GDM1 (cell line): ENCODE data around the gene GPATCH8.
A peak's percentile ranks its signal among the peaks of the same experiment; 100 is the strongest.
"Not testable (repeated sequence)": the region's sequence is repeated elsewhere in the genome, so short reads cannot be mapped to it uniquely, and the experiment has no call there.

ENCODE experiments used
- DNase-seq: peaks from one replicate; lab custom pipeline; 2025; lab: John Stamatoyannopoulos, UW

Gene GPATCH8

DNA sequence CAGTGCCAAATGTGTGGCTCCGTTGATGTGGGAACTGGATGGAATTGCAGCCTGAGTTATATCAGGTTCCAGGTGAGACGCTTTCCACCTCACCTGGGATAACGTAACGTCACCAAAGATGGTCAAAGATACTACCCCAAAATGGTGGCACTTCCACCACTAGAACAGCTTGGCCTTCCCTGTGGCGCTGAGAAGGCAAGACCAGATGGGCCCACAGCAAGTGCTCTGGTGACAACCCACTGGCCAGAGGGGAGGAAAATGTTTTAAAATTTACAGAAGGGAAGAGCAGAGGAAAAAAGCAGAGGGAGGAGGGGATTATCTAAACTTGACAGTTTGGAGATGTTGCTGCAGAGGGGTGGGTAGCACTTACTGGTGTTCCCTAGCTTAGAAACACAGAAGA lies 106.3 kb downstream of the GPATCH8 start:
- DNase-seq, result no peak

DNA sequence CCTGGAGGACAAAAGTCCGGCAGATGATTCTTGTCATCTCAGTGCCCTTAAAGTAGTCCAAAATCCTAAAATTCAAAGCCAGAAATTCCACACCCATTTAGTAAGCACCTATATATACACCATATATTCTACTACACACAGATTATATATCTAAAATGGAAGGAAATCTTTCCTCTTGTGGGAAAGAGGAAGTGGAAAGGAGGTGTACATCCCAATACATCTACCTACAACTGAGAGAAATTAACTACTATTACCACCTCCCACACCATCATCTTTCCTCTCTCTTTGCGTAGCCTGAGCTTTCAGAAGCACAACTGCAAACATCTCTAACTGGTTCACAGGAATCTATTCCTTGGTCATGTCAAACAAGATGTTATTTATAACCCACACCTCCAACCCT lies 108.4 kb downstream of the GPATCH8 start:
- no peak for DNase-seq

DNA sequence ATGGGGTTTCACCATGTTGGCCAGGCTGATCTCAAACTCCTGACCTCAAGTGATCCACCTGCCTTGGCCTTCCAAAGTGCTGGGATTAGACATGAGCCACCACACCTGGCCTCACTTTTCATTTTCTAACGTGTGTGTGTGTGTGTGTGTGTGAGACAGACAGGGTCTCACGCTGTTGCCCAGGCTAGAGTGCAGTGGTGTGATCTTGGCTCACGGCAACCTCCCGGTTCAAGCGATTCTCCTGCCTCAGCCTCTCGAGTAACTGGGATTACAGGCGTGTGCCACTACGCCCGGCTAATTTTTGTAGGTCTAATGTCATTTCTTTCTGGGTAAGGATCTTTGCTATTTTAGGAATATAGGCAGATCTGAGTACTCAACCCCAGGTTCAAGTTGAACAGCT lies 109.1 kb downstream of the GPATCH8 start:
- not testable (repeated sequence) for DNase-seq

GRCh38 chr17:44390250-44390870 lies 112.8 kb downstream of the GPATCH8 start:
- DNase-seq, result peak; percentile 74

DNA sequence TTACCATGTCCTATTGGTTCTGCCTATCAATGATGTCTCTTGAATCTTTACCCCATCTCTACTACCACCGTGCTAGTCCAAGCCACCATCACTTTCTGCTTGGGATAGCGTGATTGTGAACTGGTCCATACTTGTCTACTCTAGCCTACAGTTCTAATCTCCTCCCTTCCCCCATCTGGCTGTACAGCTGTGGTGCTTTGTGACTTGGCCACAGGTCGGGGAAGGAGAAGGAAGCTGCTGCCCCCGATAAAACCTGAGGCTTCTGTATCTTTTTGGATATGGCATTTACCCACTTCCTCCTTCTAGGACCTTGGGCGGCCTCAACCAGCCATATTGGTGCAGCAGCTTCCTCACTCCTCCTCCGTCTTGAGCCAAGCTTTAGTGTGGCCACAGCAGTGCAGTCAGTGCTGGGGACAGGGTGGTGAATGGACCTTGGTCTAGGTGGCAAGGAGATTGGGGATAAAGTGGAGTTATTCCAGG lies 113.4 kb downstream of the GPATCH8 start:
- peak; percentile 95 for DNase-seq

GRCh38 chr17:44389281-44389680 lies 113.9 kb downstream of the GPATCH8 start, which contains the start of gene ITGA2B:
Gene ITGA2B, minus strand, starts transcription at chr17:44389649. Its CDS starts 176 bp downstream, at chr17:44389473.
- DNase-seq, result no peak

DNA sequence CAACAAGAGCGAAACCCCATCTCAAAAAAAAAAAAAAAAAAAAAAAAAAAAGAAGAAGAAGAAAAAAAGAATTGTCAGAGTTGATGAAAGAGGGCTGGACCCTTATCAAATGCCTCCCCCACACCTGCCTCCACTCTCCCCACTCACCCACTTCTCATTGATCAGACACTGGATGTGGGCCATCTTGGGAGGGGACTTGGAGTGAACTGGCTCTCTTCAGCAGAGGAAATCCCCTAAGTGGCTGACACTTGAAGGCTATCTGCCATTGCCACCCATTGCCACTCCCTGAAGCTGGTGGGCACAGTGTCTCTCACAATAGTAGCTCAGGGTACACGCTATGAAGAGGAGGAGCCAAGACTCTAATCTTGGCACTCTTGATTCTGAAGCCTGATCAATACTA lies 115.4 kb downstream of the GPATCH8 start:
- DNase-seq, result no peak

DNA sequence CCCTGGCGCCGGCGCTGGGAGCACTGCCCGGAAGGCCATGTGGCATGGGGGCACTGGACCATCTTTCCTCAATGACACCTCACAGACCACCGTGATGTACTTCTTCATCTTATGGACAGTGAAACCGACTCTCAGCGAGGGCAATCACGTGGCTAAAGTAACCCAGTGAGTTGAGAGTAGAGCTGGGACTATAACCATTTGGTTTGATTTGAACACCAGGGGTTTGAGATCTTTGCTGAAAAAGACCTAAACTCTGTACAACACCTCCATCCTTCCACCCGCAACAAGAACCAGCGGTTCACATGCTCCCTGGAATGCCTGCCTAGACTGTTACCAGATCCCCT lies 117.1 kb downstream of the GPATCH8 start:
- no peak for DNase-seq

DNA sequence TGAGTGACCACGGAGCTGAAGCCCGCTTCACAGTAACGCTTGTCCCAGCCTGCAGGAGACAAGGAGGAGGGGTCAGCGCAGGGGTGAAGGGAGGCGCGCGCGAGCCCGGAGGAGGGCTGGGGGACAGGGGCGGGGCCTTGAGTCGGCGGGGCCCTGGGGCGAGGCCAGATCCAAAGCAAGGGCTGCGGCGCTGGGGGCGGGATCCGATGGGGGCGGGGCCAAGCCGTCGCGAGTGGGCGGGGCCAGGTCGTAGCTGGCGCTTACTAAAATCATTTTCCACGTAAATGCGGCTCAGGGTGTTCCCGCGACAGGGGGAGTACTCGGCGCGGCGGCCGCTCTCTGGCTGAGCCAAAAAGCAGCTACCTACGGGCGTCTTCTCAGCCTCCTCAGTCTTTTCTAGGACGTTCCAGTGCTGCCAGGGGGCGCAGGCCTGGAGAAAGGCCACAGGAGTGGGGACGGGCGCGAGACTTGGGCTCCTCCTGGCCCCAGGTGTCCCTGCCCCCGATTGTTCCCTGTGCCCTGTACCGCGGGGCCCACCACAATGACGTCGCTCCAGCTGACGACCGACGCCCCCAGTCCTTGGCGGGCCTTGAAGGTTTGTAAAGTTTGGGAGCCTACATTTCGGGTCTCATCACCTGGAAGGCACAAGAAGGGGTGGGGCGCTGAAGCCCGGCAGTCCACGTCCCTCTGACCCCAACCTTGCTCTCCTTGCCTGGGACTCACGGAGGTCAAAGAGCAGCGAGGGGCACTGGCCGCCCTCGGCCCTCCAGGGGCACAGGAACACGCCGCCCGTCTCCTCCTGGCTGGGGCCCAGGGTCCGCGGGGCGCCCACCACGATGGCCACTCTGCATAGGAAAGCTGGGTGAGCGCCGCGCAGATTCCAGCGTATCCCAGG lies 117.7 kb downstream of the GPATCH8 start:
- peak; percentile 49 for DNase-seq

- DNase-seq, result no peak
These were observed 118.4 kb downstream of the GPATCH8 start for GRCh38 chr17:44384823-44385286.

GRCh38 chr17:44384281-44384822 lies 118.9 kb downstream of the GPATCH8 start:
- no peak for DNase-seq

DNA sequence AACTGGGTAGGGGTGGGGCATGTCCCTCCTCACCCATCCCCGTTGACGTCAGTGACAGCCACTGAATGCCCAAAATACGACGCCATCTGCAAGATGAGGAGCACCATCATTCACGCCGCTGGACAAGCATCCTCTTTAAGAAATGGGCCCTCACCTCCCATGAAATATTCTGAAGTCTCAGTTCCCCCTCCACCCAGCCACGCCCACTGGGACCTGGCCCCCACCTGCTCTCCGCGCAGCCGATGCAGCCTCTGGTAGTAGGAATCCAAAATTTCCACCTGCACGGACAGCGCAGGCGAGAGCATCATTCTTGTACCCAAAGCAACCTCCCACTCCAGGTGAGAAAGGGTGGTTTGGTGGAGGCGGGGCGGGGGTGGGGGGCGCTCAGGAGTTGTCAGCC lies 119.3 kb downstream of the GPATCH8 start:
- DNase-seq, result no peak

DNA sequence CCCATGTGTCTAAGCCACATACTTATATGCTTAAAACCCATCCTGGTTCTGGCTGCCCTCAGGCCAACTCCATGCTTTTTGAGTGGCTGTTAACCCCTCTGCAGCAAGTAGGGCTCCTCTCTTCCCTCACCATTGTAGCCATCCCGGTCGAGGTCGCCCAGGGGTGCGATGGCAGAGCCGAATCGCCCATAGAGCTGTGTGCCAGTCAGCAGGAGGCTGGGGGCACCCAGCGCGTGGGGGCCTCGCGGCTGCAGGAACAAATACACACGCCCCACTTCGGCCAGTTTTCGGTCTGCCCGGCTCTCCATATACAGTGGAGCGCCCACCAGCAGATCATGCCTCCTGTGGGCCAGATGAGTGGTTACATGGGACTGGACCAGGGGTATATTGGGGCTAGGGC lies 119.8 kb downstream of the GPATCH8 start:
- DNase-seq, result no peak

DNA sequence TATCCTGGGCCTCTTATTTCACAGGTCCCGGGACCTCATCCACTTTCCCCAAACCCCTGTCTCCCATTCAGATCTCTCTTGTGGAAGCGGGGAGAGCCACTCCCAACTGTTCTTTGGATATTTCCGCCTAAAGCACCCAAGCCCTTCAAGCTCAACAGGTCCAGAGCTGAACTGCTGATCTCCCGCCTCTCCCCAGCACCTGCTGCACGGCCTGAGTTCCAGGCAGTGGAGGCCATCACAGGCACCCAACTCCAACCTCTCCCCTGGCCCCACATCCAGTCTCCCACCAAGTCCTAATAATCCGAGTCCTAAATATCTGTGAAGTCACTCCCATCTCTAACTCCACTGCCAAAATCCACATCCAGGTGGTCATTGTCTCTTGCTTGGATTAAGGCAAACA lies 120.3 kb downstream of the GPATCH8 start:
- no peak for DNase-seq

GRCh38 chr17:44381810-44382305 lies 121.3 kb downstream of the GPATCH8 start:
- DNase-seq, result no peak

GRCh38 chr17:44380767-44381166 lies 122.4 kb downstream of the GPATCH8 start:
- DNase-seq, result no peak

- no peak for DNase-seq
These were observed 123.3 kb downstream of the GPATCH8 start for GRCh38 chr17:44379887-44380286.

DNA sequence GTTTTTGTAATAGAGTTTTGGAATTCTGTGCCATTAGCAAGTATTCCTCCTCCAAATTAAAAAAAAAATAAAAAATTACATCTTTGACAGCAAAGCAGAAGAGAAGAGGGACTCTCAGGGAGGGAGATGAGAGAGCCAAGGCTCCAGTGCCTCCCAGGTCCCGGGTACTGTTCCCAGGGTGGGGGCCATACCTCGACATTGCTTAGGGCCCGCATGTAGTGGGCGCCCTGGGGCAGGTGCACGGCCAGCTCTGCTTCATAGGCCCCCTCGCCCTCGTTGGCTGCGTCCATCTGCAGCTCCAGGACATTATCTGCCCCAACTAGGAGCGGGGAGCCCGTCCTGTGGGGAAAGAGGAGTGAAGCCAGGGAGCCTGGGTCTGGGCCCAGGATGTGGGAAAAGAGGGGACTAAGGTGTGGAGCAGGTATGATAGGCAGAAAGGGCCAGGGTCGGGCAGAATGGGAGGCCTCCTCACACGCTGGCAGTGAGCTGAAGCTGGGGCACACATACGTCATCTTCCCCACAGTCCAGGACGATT lies 125.0 kb downstream of the GPATCH8 start:
- DNase-seq, result no peak

GRCh38 chr17:44376779-44377178 lies 126.4 kb downstream of the GPATCH8 start:
- DNase-seq, result no peak

- DNase-seq, result no peak
These were observed 127.1 kb downstream of the GPATCH8 start for GRCh38 chr17:44376124-44376523.

DNA sequence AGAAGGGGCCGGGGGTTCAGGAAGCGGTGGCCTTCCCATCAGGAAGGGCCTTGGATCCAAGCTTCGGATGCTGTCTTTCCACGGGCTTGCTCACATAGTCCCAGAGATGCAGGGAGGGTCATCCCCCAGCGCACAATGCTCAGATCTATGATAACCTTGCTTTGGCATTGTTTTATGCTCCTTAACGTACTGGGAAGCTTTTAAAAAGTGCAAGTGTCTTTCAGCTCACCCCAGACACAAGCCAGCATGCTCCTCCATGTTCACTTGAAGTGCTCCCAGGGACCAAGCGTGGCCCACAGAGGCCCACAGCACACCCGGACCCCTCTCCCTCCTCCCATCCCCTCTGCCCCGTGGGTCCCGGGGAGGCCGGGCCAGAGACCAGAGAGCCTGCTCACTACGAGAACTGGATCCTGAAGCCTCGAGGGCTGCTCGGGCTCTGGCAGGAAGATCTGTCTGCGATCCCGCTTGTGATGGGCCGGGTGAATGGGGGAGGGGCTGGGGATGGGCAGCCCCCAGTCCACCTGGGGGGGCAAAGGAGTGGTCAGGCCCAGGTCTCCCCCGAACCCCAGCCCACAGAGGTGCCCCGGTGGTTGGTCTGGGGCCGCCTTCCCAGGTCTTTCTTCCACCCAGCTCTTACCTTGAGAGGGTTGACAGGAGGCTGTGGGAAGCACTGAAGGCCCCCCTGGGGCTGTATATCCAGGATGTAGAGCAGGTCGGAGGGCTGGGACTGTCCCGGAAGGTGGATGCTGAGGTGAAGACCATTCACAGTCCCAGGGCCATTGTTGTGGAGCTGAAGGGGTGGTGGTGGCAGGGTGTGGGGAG lies 127.8 kb downstream of the GPATCH8 start:
- DNase-seq, result no peak
